ENCODE data around the gene ABCA7.

The ABCA7 gene

GRCh38 chr19:1073956-1074517 lies 34.1 kb downstream of the ABCA7 start:
- DNase-seq, result no peak

- peak; percentile 91 for DNase-seq
Observed at GRCh38 chr19:1074544-1075283, 34.8 kb downstream of the ABCA7 start.

- DNase-seq, result no peak
Observed at GRCh38 chr19:1076046-1076386, 36.1 kb downstream of the ABCA7 start.

- peak; percentile 96 for DNase-seq
Observed at GRCh38 chr19:1076951-1077350, 37.0 kb downstream of the ABCA7 start.

- DNase-seq, result peak; percentile 91
Observed at GRCh38 chr19:1079566-1080111, 39.7 kb downstream of the ABCA7 start.

GRCh38 chr19:1080360-1081161 lies 40.7 kb downstream of the ABCA7 start:
- DNase-seq, result no peak

- no peak for DNase-seq
Observed at GRCh38 chr19:1081301-1082164, 41.6 kb downstream of the ABCA7 start.

- peak; percentile 86 for DNase-seq
Observed at GRCh38 chr19:1082165-1082927, 42.4 kb downstream of the ABCA7 start.

- no peak for DNase-seq
Observed at GRCh38 chr19:1082928-1083816, 43.3 kb downstream of the ABCA7 start.

- no peak for DNase-seq
Observed at GRCh38 chr19:1084024-1084868, 44.3 kb downstream of the ABCA7 start.

- DNase-seq, result no peak
Observed at GRCh38 chr19:1085053-1085658, 45.2 kb downstream of the ABCA7 start.

- DNase-seq, result no peak
Observed at GRCh38 chr19:1085676-1086442, 46.0 kb downstream of the ABCA7 start.

GRCh38 chr19:1086613-1087012 lies 46.7 kb downstream of the ABCA7 start:
- DNase-seq, result no peak

- no peak for DNase-seq
Observed at GRCh38 chr19:1087813-1088415, 48.0 kb downstream of the ABCA7 start.

- DNase-seq, result no peak
Observed at GRCh38 chr19:1088416-1089010, 48.6 kb downstream of the ABCA7 start.

GRCh38 chr19:1089126-1089771 lies 49.3 kb downstream of the ABCA7 start:
- no peak for DNase-seq

- DNase-seq, result no peak
Observed at GRCh38 chr19:1089891-1090290, 50.0 kb downstream of the ABCA7 start.

All from activated CD4-positive, alpha-beta T cell treated with anti-CD3 and anti-CD28 coated beads, Interleukin-2, Interleukin-6, amounts not matched to agents 100 ng/mL and 50 ng/mL, durations not matched to agents 16 hours and 8 hours (primary cell).